Neural progenitor cell (in vitro differentiated cells): ENCODE data around the gene BARX1. TPM values are rescaled to one million over a fixed set of nuclear protein-coding genes. Genes with fewer than 3 reads are reported as not detected.

Source experiments
- DNase-seq: peaks from one replicate; pipeline ENCODE4 v3.0.0-alpha.2; 2016; ENCODE audit warnings: low spot score
- H2AFZ ChIP-seq: fragments of 200-600 bp; sonication (generic); replicated peaks from 2 replicates; pipeline ENCODE4 v1.6.1; 2016; ENCODE audit warnings: antibody characterized with exemption
- H3F3A ChIP-seq: fragments of 200-600 bp; sonication (generic); 2 replicates; pipeline ENCODE4 v1.6.1; 2016; ENCODE audit warnings: antibody characterized with exemption, low read depth
- H3K27ac ChIP-seq: fragments of 200-600 bp; sonication (generic); 2 replicates; pipeline ENCODE4 v1.5.1; 2016; ENCODE audit warnings: mild to moderate bottlenecking
- H3K27me3 ChIP-seq: fragments of 200-600 bp; sonication (generic); 2 replicates; pipeline ENCODE4 v1.6.1; 2016; ENCODE audit warnings: mild to moderate bottlenecking, moderate library complexity
- H3K36me3 ChIP-seq: fragments of 200-600 bp; sonication (generic); 2 replicates; pipeline ENCODE4 v1.5.1; 2016
- H3K4me1 ChIP-seq: fragments of 200-600 bp; sonication (generic); 2 replicates; pipeline ENCODE4 v1.6.1; 2016; ENCODE audit warnings: mixed run types
- H3K4me2 ChIP-seq: fragments of 200-600 bp; sonication (generic); 2 replicates; pipeline ENCODE4 v1.6.1; 2016
- H3K4me3 ChIP-seq: fragments of 200-600 bp; sonication (generic); 2 replicates; pipeline ENCODE4 v1.5.1; 2016
- H3K79me2 ChIP-seq: fragments of 200-600 bp; sonication (generic); 2 replicates; pipeline ENCODE4 v1.6.1; 2016; ENCODE audit warnings: low read depth
- H3K9ac ChIP-seq: fragments of 200-600 bp; sonication (generic); 2 replicates; pipeline ENCODE4 v1.6.1; 2016
- H3K9me3 ChIP-seq: fragments of 200-600 bp; sonication (generic); 2 replicates; pipeline ENCODE4 v1.5.1; 2016; ENCODE audit warnings: low read depth
- H4K20me1 ChIP-seq: fragments of 200-600 bp; sonication (generic); 2 replicates; pipeline ENCODE4 v1.6.1; 2016; ENCODE audit warnings: low read depth
- H3K27ac Mint-ChIP-seq: 3 replicates; pipeline ENCODE4 v1.8.0; 2021; ENCODE audit warnings: mixed read lengths
- H3K27me3 Mint-ChIP-seq: 2 replicates; pipeline ENCODE4 v1.8.0; 2022; ENCODE audit warnings: low read depth, mild to moderate bottlenecking, inconsistent platforms, moderate library complexity, mixed read lengths; ENCODE audit not compliant: insufficient read depth
- H3K36me3 Mint-ChIP-seq: 3 replicates; pipeline ENCODE4 v1.8.0; 2021; ENCODE audit warnings: mixed read lengths
- H3K4me1 Mint-ChIP-seq: 3 replicates; pipeline ENCODE4 v1.8.0; 2021; ENCODE audit warnings: mixed read lengths
- H3K4me3 Mint-ChIP-seq: 3 replicates; pipeline ENCODE4 v1.8.0; 2021; ENCODE audit warnings: mild to moderate bottlenecking, moderate library complexity, mixed read lengths
- H3K9me3 Mint-ChIP-seq: 3 replicates; pipeline ENCODE4 v1.8.0; 2020; ENCODE audit warnings: mixed read lengths
- EZH2 ChIP-seq: fragments of 200-600 bp; sonication (generic); IDR thresholded peaks from 2 replicates; pipeline ENCODE4 v1.6.1; 2017; ENCODE audit warnings: antibody characterized with exemption, mild to moderate bottlenecking, moderate library complexity
- EZH2phosphoT487 ChIP-seq: fragments of 200-600 bp; sonication (generic); IDR thresholded peaks from 2 replicates; pipeline ENCODE4 v1.6.1; 2017; ENCODE audit warnings: antibody characterized with exemption
- total RNA-seq: library from RNA; depleted of rRNA; stranded (reverse); fragments of >200 nt; gene quantifications from 2 replicates; pipeline ENCODE4 v1.2.3, GENCODE V29; 2015; ENCODE audit warnings: low replicate concordance
- TF ChIP-seq, protein P1 (sequence below): fragments of 200-600 bp; sonication (generic); IDR thresholded peaks from 2 replicates; pipeline ENCODE4 v1.5.1; 2017; ENCODE audit warnings: antibody characterized with exemption, mild to moderate bottlenecking

Gene BARX1
- total RNA-seq, 1 donor from 2014 or later: 0.17 TPM

DNA sequence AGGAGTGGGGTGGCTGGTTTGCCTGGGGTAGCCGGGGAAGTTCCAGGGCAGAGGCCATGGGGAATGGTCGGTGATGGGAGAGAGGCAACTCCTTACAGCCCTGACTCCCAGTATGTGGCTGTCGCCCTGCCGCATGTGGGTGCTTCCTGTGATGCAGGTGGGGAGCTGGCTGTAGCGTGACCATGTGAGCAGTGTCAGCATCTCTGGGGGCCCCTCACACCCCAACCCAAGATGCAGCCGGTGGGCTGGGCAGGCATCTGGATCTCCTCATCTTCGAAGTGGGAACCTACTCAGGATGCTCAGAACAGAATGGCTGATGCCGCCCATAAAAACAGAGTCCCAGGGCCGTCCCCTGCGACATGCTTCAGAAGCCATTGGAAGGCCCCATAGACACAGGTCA, 45.0 kb downstream of the BARX1 start:
- Histone ChIP-seq H3K27me3 (peaks cover 4% of the 10 kb centered on the region), H3K36me3 (no peaks in the 10 kb centered on the region), H3F3A (peaks cover 5% of the 10 kb centered on the region), H3K79me2 (no peaks in the 10 kb centered on the region), H3K9ac (no peak overlapping the region), H3K4me1 (peaks cover 9% of the 10 kb centered on the region), H4K20me1 (no peaks in the 10 kb centered on the region), H3K9me3 (no peaks in the 10 kb centered on the region), H3K27ac (no peak overlapping the region), H2AFZ (no peak overlapping the region), H3K4me2 (no peak overlapping the region), H3K4me3 (no peak overlapping the region)
- no peaks in the 10 kb centered on the region for H3K9me3 Mint-ChIP-seq
- H3K36me3 Mint-ChIP-seq: no peaks in the 10 kb centered on the region
- TF ChIP-seq EZH2 (no peak), EZH2phosphoT487 (no peak)
- TF ChIP-seq, protein P1, sequence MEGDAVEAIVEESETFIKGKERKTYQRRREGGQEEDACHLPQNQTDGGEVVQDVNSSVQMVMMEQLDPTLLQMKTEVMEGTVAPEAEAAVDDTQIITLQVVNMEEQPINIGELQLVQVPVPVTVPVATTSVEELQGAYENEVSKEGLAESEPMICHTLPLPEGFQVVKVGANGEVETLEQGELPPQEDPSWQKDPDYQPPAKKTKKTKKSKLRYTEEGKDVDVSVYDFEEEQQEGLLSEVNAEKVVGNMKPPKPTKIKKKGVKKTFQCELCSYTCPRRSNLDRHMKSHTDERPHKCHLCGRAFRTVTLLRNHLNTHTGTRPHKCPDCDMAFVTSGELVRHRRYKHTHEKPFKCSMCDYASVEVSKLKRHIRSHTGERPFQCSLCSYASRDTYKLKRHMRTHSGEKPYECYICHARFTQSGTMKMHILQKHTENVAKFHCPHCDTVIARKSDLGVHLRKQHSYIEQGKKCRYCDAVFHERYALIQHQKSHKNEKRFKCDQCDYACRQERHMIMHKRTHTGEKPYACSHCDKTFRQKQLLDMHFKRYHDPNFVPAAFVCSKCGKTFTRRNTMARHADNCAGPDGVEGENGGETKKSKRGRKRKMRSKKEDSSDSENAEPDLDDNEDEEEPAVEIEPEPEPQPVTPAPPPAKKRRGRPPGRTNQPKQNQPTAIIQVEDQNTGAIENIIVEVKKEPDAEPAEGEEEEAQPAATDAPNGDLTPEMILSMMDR: no peak
- no peak overlapping the region for H3K27ac Mint-ChIP-seq
- no peak overlapping the region for H3K4me3 Mint-ChIP-seq
- H3K27me3 Mint-ChIP-seq: peaks cover 2% of the 10 kb centered on the region
- H3K4me1 Mint-ChIP-seq: no peaks in the 10 kb centered on the region
- DNase-seq: no peak

DNA sequence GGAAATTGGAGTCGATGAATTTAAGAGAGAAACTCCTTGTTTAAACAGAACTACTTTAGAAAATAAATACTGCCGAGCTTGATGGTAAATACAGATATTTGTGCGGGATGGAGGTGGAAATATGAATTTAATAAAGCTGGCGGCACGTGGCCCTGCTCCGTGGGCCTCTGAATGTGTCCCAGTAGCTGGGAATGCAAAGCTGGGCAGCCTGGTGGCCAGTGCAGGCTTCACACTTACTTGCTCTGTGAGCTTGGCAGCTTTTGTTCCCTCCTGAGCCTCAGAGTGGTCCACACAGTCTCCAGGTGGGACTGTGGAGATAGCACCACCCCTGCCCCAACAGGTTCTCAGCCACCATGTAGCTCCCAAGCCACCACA, 45.9 kb downstream of the BARX1 start:
- TF ChIP-seq EZH2 (no peak), EZH2phosphoT487 (no peak)
- TF ChIP-seq, protein P1: no peak
- DNase-seq: no peak
- Histone ChIP-seq H3K9me3 (no peaks in the 10 kb centered on the region), H3K4me2 (no peak overlapping the region), H2AFZ (no peak overlapping the region), H3K4me1 (peaks cover 9% of the 10 kb centered on the region), H3K4me3 (no peak overlapping the region), H3K27ac (no peak overlapping the region), H3K27me3 (peaks cover 4% of the 10 kb centered on the region), H3K9ac (no peak overlapping the region), H3K36me3 (no peaks in the 10 kb centered on the region), H4K20me1 (no peaks in the 10 kb centered on the region), H3F3A (peaks cover 5% of the 10 kb centered on the region), H3K79me2 (no peaks in the 10 kb centered on the region)
- no peaks in the 10 kb centered on the region for H3K36me3 Mint-ChIP-seq
- H3K27ac Mint-ChIP-seq: no peak overlapping the region
- H3K4me3 Mint-ChIP-seq: no peak overlapping the region
- no peaks in the 10 kb centered on the region for H3K9me3 Mint-ChIP-seq
- H3K4me1 Mint-ChIP-seq: no peaks in the 10 kb centered on the region
- no peaks in the 10 kb centered on the region for H3K27me3 Mint-ChIP-seq

DNA sequence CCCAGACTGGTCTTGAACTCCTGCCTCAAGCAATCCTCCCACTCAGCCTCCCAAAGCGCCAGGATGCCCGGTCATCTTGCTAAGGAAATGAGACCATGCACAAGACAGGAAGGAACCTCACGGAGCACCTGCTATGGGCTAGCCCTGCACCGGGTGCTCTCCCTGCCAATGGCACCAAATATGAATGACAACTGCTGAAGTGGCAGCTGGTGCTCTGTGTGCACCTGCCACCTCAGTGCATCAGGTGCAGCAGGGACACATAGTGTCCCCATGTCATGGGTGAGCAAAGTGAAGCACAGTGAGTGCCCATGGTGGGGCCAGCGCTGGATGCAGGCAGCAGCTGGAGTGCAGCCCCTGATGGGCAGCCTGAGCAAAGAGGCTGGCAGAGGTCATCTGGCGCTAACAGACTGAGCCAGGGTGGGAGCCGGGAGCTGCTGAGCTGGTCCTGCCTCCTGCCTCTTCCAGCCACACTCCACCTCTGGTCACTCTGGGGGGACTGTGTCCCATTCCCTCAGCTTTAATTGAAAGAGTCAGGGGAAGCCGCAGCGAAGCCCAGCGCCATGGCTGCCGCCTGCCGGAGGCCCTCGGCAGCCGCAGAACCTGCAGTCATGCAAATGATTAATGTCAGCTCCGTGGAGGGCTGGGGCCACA, 46.4 kb downstream of the BARX1 start:
- Histone ChIP-seq H3F3A (peaks cover 5% of the 10 kb centered on the region), H3K4me1 (peaks cover 10% of the 10 kb centered on the region), H4K20me1 (no peaks in the 10 kb centered on the region), H3K79me2 (no peaks in the 10 kb centered on the region), H3K27ac (no peak overlapping the region), H3K36me3 (no peaks in the 10 kb centered on the region), H3K9ac (no peak overlapping the region), H3K27me3 (peaks cover 4% of the 10 kb centered on the region), H3K4me2 (no peak overlapping the region), H2AFZ (no peak overlapping the region), H3K4me3 (no peak overlapping the region), H3K9me3 (no peaks in the 10 kb centered on the region)
- Mint-ChIP-seq H3K9me3 (no peaks in the 10 kb centered on the region), H3K27me3 (no peaks in the 10 kb centered on the region), H3K27ac (no peak overlapping the region), H3K36me3 (no peaks in the 10 kb centered on the region), H3K4me1 (no peaks in the 10 kb centered on the region), H3K4me3 (no peak overlapping the region)
- TF ChIP-seq, protein P1: peak; percentile 26
- TF ChIP-seq EZH2 (no peak), EZH2phosphoT487 (no peak)
- DNase-seq: no peak
